HCEC 1CT (cell line): Measurements from ENCODE around the gene EFCAB12.
"Not testable (repeated sequence)": the region's sequence is repeated elsewhere in the genome, so short reads cannot be mapped to it uniquely, and the experiment has no call there.

ENCODE experiments used
- DNase-seq: peaks from one replicate; pipeline ENCODE4 v3.0.0-alpha.2; 2017

The EFCAB12 gene

GRCh38 chr3:129391583-129391982 lies 36.9 kb downstream of the EFCAB12 start:
- DNase-seq, result not testable (repeated sequence)

- no peak for DNase-seq
Observed at GRCh38 chr3:129389572-129389937, 38.9 kb downstream of the EFCAB12 start.

- DNase-seq, result peak; percentile 79
Observed at GRCh38 chr3:129388791-129389571, 39.5 kb downstream of the EFCAB12 start.

GRCh38 chr3:129387487-129387886 lies 40.9 kb downstream of the EFCAB12 start:
- DNase-seq, result no peak

GRCh38 chr3:129386984-129387383 lies 41.5 kb downstream of the EFCAB12 start:
- no peak for DNase-seq

- not testable (repeated sequence) for DNase-seq
Observed at GRCh38 chr3:129385507-129385906, 42.9 kb downstream of the EFCAB12 start.

GRCh38 chr3:129384594-129385323 lies 43.7 kb downstream of the EFCAB12 start:
- no peak for DNase-seq

GRCh38 chr3:129384103-129384502 lies 44.3 kb downstream of the EFCAB12 start:
- not testable (repeated sequence) for DNase-seq

- peak; percentile 66 for DNase-seq
Observed at GRCh38 chr3:129383292-129383860, 45.1 kb downstream of the EFCAB12 start.

GRCh38 chr3:129382366-129382765 lies 46.1 kb downstream of the EFCAB12 start:
- DNase-seq, result no peak

- DNase-seq, result no peak
Observed at GRCh38 chr3:129379582-129380358, 48.7 kb downstream of the EFCAB12 start.

- DNase-seq, result no peak
Observed at GRCh38 chr3:129378949-129379348, 49.5 kb downstream of the EFCAB12 start.

GRCh38 chr3:129377615-129378014 lies 50.8 kb downstream of the EFCAB12 start:
- no peak for DNase-seq

GRCh38 chr3:129375099-129375498 lies 53.3 kb downstream of the EFCAB12 start:
- DNase-seq, result no peak

GRCh38 chr3:129371041-129371826 lies 57.2 kb downstream of the EFCAB12 start:
- no peak for DNase-seq

- DNase-seq, result no peak
Observed at GRCh38 chr3:129370248-129370964, 58.0 kb downstream of the EFCAB12 start.

- DNase-seq, result no peak
Observed at GRCh38 chr3:129369711-129370110, 58.7 kb downstream of the EFCAB12 start.

GRCh38 chr3:129367821-129368220 lies 60.6 kb downstream of the EFCAB12 start:
- no peak for DNase-seq

GRCh38 chr3:129366312-129366831 lies 62.1 kb downstream of the EFCAB12 start:
- DNase-seq, result no peak

GRCh38 chr3:129365296-129366136 lies 62.9 kb downstream of the EFCAB12 start:
- DNase-seq, result no peak
